Right ventricle myocardium superior (tissue), 1 donor: ENCODE measurements around the gene ITCH. TPM values are rescaled to one million over a fixed set of nuclear protein-coding genes. Genes with fewer than 3 reads are reported as not detected.
"Not testable (repeated sequence)": the region's sequence is repeated elsewhere in the genome, so short reads cannot be mapped to it uniquely, and the experiment has no call there.

ENCODE experiments used
- ATAC-seq: fragments of 200-7000 bp; cut with Tn5 transposase; one replicate; pipeline ENCODE4 v1.9.1; 2020; ENCODE audit warnings: mild to moderate bottlenecking; ENCODE audit not compliant: poor library complexity
- DNase-seq: peaks from one replicate; pipeline ENCODE4 v3.0.0-alpha.2; 2020
- intact Hi-C: fragments of 100-400 bp; cut with DNase I; formaldehyde crosslinking; loops from one replicate; pipeline ENCODE4 v1.11.2; 2022
- total RNA-seq: library from RNA; stranded (reverse); fragmentation: NEBNext Ultra II Directional; extraction: Animal tissue kit (Norgen Biotek cat#: 25700); gene quantifications from one replicate; pipeline ENCODE4 v1.2.1, GENCODE V29; 2021
- donor health status: DM: no; HTN: yes; CAD: no; lungs with severe emphysema.

The ITCH gene
- total RNA-seq, 1 donor from 2014 or later = 39.9 TPM

DNA sequence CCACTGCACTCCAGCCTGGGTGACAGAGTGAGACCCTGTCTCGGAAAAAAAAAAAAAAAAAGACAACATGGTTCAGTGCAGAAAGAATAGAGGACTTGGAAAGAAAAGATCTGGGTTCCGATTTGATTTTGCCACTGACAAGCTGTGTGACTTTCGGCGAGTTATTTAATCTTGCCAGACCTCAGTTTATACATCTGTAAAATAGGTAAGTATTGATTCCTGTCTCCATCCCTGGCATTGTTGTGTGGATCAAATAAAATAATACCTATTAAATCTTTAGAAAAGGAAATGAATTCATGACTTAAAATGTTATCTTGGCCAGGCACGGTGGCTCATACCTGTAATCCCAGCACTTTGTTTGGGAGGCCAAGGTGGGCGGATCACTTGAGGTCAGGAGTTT is 7.0 kb downstream of the ITCH start:
- ATAC-seq (no peak), DNase-seq (no peak)
- intact Hi-C loops = no loop called here

DNA sequence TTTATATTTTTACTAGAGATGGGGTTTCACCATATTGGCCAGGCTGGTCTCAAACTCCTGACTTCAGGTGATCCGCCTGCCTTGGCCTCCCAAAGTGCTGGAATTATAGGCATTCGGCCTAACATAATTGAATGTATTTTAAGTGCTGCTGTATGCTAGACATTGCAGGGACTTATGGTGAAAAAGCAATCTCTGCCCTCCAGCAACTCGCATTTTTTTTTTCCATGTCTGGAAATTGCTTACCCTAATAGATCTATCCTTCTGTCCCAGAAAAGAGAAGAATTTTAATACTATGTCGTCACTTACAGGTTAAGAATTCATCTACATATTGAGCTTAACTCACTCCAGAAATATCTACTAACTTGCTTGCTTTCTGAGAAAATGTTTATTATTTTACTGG is 10.4 kb downstream of the ITCH start:
- intact Hi-C loops = no loop called here
- DNase-seq (no peak), ATAC-seq (no peak)

DNA sequence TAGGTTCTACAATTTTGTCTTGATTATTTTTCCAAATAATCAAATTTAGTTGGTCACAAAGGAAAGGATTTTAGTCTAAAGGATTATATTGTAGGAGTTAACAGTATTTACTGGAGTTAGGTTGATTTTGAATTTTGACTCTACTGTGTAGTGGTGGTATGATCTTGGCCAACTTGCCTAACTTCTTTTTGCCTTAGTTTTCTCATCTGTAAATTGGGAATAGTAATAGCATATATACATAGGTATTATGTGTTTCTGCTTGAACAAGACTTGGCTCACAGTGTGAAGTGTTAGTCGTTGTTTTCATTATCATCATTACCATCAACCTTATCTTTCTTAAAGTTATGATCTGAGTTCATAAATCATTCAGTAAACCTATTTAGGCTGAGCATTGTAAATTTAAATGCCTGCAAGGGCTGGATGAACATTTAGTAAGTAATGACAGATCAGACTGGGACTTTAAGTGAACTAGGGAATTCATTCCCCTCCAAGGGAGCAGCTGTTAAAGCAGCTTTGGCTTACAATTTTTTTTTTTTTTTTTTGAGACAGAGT is 11.2 kb downstream of the ITCH start:
- ATAC-seq (no peak), DNase-seq (no peak)
- intact Hi-C loops = no loop called here

DNA sequence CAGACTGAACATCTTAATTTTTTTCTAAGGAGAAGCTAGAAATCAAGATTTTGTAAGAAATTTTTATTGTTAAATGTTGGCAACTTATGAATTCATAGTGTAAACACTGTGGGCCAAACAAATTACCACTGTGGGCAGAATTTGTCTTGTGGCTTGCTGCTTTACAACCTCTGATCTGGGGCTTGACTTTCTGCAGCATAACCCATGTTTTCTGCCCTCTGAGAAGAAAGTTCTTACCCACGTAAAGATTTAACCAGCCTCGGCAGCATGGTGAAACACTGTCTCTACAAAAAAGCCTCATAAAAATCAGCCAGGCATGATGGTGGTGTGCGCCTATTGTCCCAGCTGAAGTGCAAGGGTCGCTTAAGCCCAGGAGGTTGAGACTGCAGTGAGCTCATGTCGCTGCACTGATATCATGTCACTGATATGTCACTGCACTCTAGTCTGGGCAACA is 12.9 kb downstream of the ITCH start:
- ATAC-seq (peak; percentile 61), DNase-seq (no peak)
- intact Hi-C loops = no loop called here

DNA sequence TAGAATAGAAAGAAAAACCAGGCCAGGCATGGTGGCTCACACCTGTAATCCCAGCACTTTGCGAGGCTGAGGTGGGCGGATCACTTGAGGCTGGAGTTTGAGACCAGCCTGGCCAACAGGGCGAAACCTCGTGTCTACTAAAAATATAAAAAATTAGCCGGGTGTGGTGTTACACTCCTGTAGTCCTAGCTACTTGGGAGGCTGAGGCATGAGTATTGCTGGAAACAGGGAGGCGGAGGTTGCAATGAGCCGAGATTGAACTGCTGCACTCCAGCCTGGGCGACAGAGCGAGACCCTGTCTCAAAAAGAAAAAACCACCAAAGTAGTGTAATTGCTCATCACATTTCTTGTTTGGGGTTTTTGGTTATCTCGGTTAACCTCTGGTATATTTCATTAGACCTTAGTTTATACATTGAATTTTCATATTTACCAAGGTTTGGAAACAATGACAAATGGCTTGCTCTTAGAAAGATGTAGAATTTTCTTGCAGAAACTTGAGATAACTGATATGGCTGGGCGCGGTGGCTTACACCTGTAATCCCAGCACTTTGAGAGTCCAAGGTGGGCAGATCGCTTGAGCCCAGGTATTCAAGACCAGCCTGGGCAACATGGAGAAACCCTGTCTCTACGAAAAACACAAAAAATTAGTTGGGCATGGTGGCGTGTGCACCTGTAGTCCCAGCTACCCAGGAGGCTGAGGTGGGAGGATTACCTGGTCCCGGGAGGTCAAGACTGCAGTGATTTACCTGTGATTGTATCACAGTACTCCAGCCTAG is 14.2 kb downstream of the ITCH start:
- DNase-seq (no peak), ATAC-seq (no peak)
- intact Hi-C loops = no loop called here

DNA sequence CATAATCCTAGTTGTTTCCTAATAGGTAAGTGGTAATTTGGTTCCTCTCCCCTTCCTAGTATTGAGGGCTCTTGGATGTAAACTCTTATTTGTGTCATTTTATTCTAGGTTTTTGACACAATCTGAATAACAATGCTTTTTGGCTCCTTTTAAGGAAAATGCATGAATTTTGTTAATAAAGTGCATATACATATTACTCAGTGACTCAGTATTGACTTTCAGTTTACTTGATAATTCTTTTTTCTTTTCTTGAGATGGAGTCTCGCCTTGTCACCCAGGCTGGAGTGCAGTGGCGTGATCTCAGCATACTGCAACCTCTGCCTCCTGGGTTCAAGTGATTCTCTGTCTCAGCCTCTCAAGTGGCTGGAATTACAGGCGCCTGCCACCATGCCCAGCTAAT is 19.1 kb downstream of the ITCH start:
- intact Hi-C loops = no loop called here
- ATAC-seq = no peak

DNA sequence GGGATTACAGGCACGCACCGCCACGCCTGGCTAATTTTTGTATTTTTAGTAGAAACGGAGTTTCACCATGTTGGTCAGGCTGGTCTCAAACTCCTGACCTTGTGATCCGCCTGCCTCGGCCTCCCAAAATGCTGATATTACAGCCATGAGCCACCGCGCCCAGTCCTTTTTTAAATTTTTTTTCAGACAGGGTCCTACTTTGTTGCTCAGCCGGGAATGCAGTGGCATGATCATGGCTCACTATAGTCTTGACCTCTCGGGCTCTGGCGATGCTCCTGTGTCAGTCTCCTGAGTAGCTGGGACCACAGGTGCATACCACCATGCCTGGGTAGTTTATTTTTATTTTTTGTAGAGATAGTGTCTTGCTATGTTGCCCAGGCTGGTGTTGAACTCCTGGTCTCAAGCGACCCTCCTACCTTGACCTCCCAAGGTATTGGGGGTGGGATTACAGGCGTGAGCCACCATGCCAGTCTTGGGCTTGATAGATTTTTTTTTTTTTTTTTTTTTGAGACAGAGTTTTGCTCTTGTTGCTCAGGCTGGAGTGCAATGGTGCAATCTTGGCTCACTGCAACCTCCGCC is 19.9 kb downstream of the ITCH start:
- DNase-seq, intact Hi-C loops, ATAC-seq: not testable (repeated sequence)

More for the DNA sequence above, 19.1 kb downstream of the ITCH start:
- no peak for DNase-seq

DNA sequence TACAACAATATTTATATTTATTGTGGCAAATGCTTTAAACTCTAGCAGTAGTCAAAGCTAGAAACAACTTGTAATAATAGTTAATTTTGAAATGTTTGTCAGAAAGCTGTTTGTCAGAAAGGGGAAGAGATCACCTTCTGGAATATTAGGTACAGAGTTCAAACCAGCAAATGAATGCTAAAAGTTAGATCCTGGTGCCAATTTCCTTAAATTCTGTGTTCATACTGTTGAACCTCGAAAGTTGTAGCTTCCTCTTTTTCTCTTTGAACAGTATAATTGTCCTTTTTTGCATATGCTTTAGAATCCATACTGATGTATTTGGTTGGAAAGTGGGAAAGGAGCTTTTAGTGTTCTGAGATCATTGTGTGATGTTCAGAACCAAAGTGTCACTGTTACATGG is 22.4 kb downstream of the ITCH start:
- ATAC-seq (no peak), DNase-seq (no peak)

DNA sequence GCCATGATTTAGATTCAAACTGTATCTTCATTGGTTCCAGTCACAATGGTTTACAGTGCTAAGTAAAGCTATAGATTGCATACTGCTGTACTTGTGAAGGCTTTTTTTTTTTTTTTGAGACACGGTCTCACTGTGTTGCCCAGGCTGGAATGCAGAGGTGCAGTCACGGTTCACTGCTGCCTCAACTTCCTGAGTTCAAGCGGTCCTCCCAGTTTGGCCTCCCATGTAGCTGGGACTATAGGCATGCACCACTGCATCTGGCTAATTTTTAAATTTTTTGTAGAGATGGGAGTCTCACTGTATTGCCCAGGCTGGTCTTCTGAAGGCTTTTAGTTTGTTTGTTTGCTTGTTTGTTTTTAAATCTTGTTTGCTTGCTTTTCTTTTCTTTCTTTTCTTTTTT is 24.9 kb downstream of the ITCH start:
- intact Hi-C loops = no loop called here
- DNase-seq = no peak

More for the DNA sequence above, 22.4 kb downstream of the ITCH start:
- intact Hi-C loops = no loop called here

DNA sequence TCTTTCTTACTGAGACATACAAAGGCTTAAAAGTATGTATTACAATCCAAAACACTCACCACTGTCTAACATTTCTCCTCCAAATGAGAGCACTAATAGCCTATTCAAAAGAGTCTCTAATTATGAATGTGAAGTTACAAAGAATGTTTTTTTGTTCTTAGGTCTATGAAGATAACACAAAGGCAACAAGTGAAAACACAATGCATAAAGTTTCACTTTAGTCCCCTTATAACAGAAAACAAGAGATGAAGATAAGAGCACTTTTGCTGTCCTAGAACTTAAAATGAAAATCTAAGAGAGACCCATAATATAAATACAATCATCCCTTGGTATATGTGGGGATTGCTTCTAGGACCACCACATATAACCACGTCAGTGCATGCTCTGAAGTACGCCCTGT is 25.6 kb downstream of the ITCH start:
- intact Hi-C loops = no loop called here
- no peak for ATAC-seq
- no peak for DNase-seq

More for the DNA sequence above, 24.9 kb downstream of the ITCH start:
- no peak for ATAC-seq

DNA sequence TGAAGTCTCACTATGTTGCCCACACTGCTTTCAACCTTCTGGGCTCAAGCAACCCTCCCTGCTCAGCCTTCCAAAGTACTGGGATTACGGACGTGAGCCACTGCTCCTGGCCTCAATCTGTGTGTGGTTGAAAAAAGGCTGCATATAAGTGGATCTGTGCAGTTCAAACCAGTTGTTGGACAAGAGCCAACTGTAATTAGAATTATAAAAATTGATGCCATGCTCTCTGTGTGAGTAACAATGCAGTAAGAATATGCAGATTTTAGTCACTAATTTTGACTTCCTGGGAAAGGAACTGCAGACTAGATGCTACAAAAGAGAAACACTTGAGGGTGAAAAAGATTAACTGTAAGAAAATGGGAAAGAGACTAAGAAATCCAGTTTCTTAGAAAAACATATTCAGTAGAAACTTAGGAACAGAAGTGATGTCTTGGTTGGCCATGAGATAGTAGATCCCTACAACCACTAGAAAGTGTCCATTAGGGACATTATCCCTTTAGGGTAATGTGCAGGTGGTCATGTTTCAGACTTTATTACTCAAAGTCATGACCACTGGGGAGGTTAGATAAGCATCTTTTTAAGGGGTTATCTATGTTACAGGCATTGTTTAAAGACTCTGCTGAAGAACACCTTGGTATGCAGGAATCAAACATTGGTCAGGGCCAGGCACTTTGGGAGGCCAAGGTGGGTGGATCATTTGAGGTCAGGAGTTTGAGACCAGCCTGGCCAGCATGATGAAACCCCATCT is 26.3 kb downstream of the ITCH start:
- intact Hi-C loops = no loop called here
- no peak for DNase-seq
- no peak for ATAC-seq

DNA sequence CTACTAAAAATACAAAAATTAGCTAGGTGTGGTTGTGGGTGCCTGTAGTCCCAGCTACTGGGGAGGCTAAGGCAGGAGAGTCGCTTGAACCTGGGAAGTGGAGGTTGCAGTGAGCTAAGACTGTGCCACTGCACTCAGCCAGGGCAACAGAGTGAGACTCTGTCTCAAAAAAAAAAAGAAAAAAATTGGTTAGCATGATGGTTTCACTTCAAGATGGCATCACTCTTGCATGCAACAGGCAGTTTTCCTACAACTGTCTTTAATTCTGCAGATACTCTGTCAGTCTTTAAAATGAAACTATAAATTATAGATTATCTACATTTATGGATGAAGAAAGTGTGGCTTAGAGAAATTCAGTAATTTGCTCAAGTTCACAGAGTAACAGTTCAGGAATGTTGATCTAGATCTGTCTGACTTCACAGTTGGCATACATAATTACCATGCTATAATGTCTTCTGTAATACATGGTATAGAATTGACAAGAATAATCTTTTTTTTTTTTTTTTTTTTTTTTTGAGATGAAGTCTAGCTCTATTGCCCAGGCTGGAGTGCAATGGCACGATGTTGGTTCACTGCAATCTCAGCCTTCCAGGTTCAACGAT is 27.0 kb downstream of the ITCH start:
- DNase-seq (no peak), ATAC-seq (no peak)
- intact Hi-C loops = no loop called here

DNA sequence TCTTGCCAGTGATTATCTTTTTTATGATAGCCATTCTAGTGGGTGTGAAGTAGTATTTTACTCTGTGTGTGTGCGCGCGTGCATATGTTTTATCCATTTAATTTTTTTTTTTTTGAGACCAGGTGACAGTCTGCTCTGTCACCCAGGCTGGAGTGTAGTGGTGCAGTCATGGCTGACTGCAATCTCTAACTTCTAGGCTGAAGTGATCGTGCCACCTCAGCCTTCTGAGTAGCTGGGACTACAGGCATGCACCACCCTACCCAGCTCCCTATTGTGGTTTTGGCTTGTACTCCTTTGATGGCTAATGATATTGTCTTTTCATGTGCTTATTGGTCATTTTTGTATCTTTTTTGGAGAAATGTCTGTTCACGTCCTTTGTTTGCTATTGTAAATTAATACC is 33.3 kb downstream of the ITCH start:
- intact Hi-C loops = no loop called here
- ATAC-seq (peak; percentile 18), DNase-seq (no peak)

DNA sequence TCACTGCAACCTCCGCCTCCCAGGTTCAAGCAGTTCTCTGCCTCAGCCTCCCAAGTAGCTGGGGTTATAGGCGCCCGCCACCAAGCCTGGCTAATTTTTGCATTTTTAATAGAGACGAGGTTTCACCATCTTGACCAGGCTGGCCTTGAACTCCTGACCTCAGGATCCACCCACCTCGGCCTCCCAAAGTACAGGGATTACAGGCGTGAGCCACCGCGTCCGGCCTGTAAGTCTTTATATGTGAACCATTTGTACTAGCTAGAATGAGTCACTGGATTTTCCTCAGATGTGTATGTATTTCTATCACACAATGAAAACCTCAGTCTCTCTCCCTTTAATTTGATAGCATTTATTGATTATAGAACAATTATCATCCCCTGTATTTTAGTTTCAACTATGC is 34.0 kb downstream of the ITCH start:
- ATAC-seq (no peak), DNase-seq (no peak)
- intact Hi-C loops = no loop called here

DNA sequence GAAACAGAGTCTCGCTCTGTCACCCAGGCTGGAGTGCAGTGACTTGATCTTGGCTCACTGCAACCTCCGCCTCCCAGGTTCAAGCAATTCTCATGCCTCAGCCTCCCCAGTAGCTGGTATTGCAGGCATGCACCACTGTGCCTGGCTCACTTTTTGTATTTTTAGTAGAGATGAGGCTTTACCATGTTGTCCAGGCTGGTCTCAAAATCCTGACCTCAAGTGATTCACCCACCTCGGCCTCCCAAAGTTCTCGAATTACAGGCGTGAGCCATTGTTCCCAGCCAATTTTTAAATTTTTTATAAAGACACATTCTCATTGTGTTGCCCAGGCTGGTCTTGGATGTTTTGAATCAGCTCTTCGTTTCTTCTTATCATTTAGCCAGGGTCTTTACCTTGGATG is 37.7 kb downstream of the ITCH start:
- ATAC-seq, DNase-seq, intact Hi-C loops: not testable (repeated sequence)

DNA sequence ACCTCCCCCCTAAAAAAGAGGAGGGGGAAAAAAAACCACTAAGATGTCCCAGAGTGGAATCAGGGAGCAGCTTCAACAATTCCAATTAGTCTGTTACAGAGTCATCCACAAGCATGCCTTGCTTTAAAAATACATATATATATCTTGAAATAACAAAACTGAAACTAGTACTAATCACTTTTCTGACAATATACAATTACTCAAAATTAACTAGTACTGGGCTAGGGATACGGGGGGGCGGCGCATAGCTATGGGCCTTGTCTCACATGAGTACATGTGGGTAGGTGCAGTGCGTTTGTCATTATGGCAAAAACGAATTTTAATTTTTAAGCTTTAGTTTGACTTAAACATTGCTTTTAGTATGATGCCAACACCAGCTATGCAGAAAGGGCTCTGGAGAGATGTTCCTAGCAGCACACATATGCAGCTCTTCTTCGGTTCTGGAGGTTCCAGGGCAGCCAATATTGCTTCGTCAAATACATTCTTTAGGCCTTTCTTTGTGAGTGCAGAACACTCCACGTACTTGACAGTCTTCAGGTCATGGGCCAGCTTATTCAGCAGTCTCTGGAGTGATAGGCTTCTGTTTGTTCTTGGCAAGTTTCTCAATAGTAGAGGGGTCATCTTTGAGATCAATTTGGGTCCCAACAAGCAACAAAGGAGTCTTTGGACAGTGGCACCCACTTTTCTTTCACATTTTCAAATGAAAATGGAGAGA is 38.8 kb downstream of the ITCH start:
- peak; percentile 28 for ATAC-seq
- intact Hi-C loops = no loop called here
- DNase-seq = no peak

DNA sequence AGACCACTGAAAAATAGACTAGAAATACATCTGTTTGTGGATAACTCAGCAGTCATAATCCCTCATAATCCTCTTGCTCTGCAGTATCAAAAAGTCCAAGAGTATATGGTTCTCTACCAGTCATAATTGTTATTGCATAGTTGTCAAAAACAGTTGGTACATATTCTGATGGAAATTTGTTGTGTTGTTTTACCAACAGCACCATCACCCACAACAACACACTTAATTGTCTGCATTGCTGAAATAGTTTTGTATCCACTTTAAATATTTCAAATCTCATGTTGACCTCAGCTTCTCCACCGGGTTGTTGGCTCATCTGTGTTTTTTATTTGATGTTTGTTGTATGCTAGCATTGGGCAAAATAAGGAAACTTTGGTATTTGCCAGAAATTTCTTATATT is 39.4 kb downstream of the ITCH start:
- ATAC-seq (no peak), DNase-seq (no peak)
- intact Hi-C loops = no loop called here

DNA sequence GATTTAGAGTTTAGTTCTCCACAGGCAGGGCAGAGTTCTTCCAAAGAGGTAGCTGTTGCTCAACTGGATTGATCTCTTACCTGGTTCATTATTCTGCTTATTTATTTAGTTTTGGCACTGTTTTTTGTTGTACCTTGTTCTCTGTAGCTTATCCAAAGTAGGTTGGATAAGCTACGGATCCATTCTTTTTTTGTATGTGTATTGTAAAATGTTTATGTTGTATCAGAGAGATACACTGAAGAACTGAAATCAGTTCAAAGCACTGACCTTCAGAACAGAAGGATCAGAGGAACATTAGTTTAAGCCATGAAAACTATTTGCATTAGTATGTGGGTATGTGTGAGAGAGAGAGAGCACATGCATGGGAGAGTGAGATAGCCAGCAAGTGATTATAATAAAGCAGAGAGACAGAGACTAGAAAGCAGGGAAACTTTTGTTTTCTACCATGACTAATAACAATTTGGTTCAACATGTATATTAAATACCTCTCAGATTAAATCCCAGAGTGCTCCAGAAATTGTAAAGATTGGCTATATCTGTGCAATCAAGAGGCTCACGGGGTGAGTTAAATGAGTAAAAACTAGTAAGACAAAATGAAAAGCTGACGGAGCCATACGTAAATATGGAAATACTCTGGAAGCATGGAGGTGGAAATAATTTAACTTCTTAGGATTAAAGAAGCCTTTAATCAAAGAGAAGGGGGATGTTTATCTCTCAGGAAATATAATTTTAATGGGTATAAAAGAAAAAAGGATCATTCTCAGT is 40.2 kb downstream of the ITCH start:
- intact Hi-C loops = no loop called here
- DNase-seq (no peak), ATAC-seq (no peak)
